ENCODE measurements around the gene ADISSP. TPM values are rescaled to one million over a fixed set of nuclear protein-coding genes. Genes with fewer than 3 reads are reported as not detected.
A peak's percentile ranks its signal among the peaks of the same experiment; 100 is the strongest.

The ADISSP gene
- total and polyA plus RNA-seq, 10 donors = 29.4 to 55.5 (median 36.0) TPM

DNA sequence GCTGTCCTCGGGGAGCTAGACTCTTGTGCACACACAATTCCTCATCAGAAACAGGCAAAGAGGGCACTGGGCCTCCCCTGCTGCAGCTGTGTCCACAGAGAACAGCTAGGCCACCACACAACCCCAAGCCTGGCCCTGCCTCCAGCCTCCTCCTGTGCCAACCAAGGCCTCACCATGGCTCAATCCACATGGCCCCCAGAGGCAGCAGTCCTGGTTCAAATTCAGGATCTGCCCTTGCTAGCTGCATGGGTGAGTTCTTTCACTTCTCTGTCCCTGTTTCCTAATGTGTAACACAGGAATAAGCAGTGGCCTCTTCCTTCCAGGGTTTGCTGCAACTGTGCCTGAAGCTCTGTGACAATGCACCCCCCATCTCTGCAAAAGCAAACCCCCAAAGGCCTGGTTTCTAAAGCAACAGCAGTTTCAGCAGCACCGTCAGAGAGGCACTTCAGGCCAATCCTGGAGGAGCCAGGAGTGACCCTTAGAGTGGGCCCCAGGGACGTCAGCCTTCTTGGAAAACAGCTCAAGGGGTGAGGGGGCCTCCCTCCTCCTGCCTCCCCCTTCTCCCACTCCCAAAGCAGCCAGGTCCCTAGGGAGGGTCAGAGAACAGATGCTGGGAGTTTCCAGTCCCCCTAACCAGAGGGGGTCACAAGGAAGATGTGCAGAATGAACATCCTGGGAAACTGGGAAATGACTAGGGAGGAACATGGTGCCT, 2.2 kb downstream of the ADISSP start:
- TF ChIP-seq POLR2A (IDR thresholded peaks at IDR 0.05) (no peak), POLR2AphosphoS5 (IDR thresholded peaks at IDR 0.05) (no peak)
- TF ChIP-seq, protein P1, sequence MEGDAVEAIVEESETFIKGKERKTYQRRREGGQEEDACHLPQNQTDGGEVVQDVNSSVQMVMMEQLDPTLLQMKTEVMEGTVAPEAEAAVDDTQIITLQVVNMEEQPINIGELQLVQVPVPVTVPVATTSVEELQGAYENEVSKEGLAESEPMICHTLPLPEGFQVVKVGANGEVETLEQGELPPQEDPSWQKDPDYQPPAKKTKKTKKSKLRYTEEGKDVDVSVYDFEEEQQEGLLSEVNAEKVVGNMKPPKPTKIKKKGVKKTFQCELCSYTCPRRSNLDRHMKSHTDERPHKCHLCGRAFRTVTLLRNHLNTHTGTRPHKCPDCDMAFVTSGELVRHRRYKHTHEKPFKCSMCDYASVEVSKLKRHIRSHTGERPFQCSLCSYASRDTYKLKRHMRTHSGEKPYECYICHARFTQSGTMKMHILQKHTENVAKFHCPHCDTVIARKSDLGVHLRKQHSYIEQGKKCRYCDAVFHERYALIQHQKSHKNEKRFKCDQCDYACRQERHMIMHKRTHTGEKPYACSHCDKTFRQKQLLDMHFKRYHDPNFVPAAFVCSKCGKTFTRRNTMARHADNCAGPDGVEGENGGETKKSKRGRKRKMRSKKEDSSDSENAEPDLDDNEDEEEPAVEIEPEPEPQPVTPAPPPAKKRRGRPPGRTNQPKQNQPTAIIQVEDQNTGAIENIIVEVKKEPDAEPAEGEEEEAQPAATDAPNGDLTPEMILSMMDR (IDR thresholded peaks at IDR 0.05 in 8 of 11, conservative IDR thresholded peaks at IDR 0.05 in 3 of 11) = no peak
- no peak for DNase-seq

DNA sequence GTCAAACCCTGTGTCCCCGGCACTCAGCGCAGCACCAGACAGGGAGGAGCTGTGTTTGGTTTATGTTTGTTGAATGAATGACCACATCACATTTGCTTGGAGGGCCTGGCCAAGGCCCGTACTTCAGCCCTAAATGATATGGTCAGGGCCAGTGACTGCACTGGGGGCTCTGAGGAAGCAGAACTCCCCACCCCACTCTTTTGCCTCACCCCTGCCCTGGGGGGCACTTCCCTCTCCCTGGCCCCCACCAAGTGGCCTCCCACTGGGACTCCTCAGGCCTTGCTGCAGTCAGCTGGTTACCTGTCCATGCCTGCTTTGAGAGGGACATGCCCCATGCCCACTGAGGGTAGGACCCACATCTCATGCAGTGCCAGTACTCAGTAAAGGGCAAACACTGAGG, 2.9 kb downstream of the ADISSP start:
- 71 to 91% (median 88%) methylated on average over 3 of the region's 3 CpGs for WGBS, 5 donors
- H3K4me3 ChIP-seq = no peak overlapping the region
- intact Hi-C loops (cut with DNase I; ENCODE audit: low total_unique reads) = no loop called here

More for the DNA sequence above, 2.2 kb downstream of the ADISSP start:
- peaks cover 12 to 93% (median 49%) of the 10 kb centered on the region in 6 donors for H3K4me1 ChIP-seq
- H3K36me3 ChIP-seq = peaks cover 0 to 20% (median 0%) of the 10 kb centered on the region in 6 donors
- H3K4me3 ChIP-seq = peak overlapping the region in 1 of 8 donors; percentile 98
- peak overlapping the region in 4 of 8 donors; percentile 89 to 97 (median 94) for H3K27ac ChIP-seq
- 35 to 77% (median 69%) methylated on average over 2 to 3 of the region's 3 CpGs for WGBS, 5 donors
- H3K27me3 ChIP-seq (replicated peaks in 1 of 7) = no peaks in the 10 kb centered on the region
- H3K9me3 ChIP-seq = no peaks in the 10 kb centered on the region
- intact Hi-C loops (cut with DNase I; ENCODE audit: low total_unique reads) = no loop called here

DNA sequence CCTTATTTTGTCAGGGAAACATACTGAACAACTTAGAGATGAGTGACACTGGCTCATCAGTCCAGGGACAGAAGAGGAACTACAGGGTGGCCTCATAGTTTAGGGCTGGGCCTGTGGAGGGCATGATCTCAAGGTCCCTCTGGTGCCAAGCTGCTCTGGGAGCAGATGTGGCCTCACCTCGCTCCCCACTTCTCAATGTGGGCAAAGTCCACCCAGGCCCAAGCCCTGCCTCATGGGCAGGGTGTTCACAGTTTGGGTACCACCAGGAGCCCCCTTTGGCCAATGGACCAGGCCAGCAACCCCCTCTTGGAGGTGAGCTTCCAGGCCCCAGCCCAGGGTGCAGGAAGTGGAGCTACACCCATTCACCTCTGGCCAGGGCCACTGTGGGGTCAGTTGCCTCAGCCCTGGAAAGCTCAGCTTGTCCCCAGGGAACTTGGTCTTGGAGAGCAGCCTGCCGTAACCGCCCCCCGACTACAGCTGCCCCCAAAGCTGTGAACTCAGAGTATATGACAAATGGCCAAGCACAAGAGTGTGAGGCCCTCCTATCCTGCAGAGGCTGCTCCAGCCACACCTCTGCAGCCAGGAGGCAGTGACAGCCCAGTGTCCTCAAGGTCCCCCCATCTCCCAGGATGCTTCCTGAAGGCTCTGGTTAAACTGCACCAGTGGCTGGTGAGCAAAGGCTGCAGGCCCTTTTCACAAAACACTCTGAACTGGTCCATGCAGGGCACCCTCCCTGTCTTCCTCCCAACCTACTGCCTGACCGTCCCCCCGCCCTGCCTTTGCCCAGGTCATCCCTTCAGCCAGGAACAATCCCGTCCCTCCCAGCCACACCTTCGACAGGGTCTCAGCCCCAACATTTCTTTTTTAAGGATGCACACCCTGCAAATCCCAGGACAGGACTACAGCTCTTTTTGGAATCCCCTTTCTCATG, 3.6 kb downstream of the ADISSP start:
- H3K27ac ChIP-seq = peak overlapping the region in 4 of 8 donors; percentile 20 to 97 (median 92)
- H3K36me3 ChIP-seq = peaks cover 0 to 34% (median 0%) of the 10 kb centered on the region in 6 donors
- no peak overlapping the region for H3K4me3 ChIP-seq
- 85 to 94% (median 90%) methylated on average over 4 to 8 of the region's 8 CpGs for WGBS, 5 donors
- H3K9me3 ChIP-seq = no peaks in the 10 kb centered on the region
- intact Hi-C loops (cut with DNase I; ENCODE audit: low total_unique reads) = no loop called here
- TF ChIP-seq, protein P1 (IDR thresholded peaks at IDR 0.05 in 8 of 11, conservative IDR thresholded peaks at IDR 0.05 in 3 of 11) = no peak
- TF ChIP-seq POLR2A (IDR thresholded peaks at IDR 0.05) (no peak), POLR2AphosphoS5 (IDR thresholded peaks at IDR 0.05) (no peak)
- DNase-seq = no peak
- H3K4me1 ChIP-seq = peaks cover 11 to 94% (median 52%) of the 10 kb centered on the region in 6 donors
- no peaks in the 10 kb centered on the region for H3K27me3 ChIP-seq (replicated peaks in 1 of 7)

More for the DNA sequence above, 2.9 kb downstream of the ADISSP start:
- no peak for DNase-seq
- peaks cover 0 to 27% (median 0%) of the 10 kb centered on the region in 6 donors for H3K36me3 ChIP-seq
- TF ChIP-seq POLR2A (IDR thresholded peaks at IDR 0.05) (no peak), POLR2AphosphoS5 (IDR thresholded peaks at IDR 0.05) (no peak)
- TF ChIP-seq, protein P1 (IDR thresholded peaks at IDR 0.05 in 8 of 11, conservative IDR thresholded peaks at IDR 0.05 in 3 of 11) = no peak
- H3K9me3 ChIP-seq = no peaks in the 10 kb centered on the region
- no peaks in the 10 kb centered on the region for H3K27me3 ChIP-seq (replicated peaks in 1 of 7)
- peaks cover 12 to 94% (median 52%) of the 10 kb centered on the region in 6 donors for H3K4me1 ChIP-seq
- peak overlapping the region in 4 of 8 donors; percentile 20 to 97 (median 92) for H3K27ac ChIP-seq
